K562 (cell line): Measurements from ENCODE around the gene NAIF1. TPM values are rescaled to one million over a fixed set of nuclear protein-coding genes. Genes with fewer than 3 reads are reported as not detected.

Source experiments
- ATAC-seq: fragments of 200-7000 bp; cut with Tn5 transposase; 3 replicates; pipeline ENCODE4 v1.9.1; 2020; ENCODE audit warnings: moderate library complexity
- BruUV-seq: library from RNA; stranded (reverse); fragments of 400-500 nt; replicated peaks from 2 replicates; lab custom pipeline; 2021; lab: Mats Ljungman, UMichigan
- CTCF ChIA-PET: fragments of 300-600 bp; formaldehyde crosslinking; extraction: SDS; loops from one replicate; lab custom pipeline; 2021; ENCODE audit warnings: low intra/inter-chr PET ratio; lab: Yijun Ruan, JAX
- POLR2A ChIA-PET: fragments of 300-600, 350-650 bp; sonication (Branson Sonifier 250); formaldehyde crosslinking; extraction: SDS; loops from one replicate; lab custom pipeline; 2021; ENCODE audit warnings: antibody characterized with exemption, inconsistent platforms; lab: Yijun Ruan, JAX
- DNase-seq, 4 experiments: peaks; one replicate each; pipeline versions ENCODE4 v3.0.0 to v3.0.0-alpha.2; 2011 to 2018; ENCODE audit warnings: low spot score in 3 of 4, mixed read lengths in 3 of 4; ENCODE audit errors: extremely low read depth in 1 of 4
- FAIRE-seq: peaks from 2 replicates; lab custom pipeline; 2011; peaks lifted over from hg19 to GRCh38; lab: Jason Lieb, UNC
- H2AFZ ChIP-seq: 2 replicates; pipeline ENCODE4 v1.6.0; 2011; ENCODE audit warnings: low read depth, low read length, control low read depth, inconsistent platforms
- H3K27ac ChIP-seq: fragments of 200-600 bp; 3 replicates; pipeline ENCODE4 v1.8.0; 2011; ENCODE audit warnings: low read depth, mild to moderate bottlenecking, control low read depth, inconsistent platforms, low read length, moderate library complexity, mixed read lengths; ENCODE audit errors: extremely low read depth
- H3K27me3 ChIP-seq, 2 experiments: fragments of 300-600 bp in 1 of 2; 2 replicates in 1 of 2; 3 replicates in 1 of 2; pipeline versions ENCODE4 v1.6.0 to v1.8.0; 2011; ENCODE audit warnings: inconsistent platforms in 2 of 2, low read length in 2 of 2, mild to moderate bottlenecking in 1 of 2, mixed read lengths in 1 of 2, moderate library complexity in 1 of 2; ENCODE audit not compliant: control insufficient read depth in 2 of 2, insufficient read depth in 2 of 2
- H3K36me3 ChIP-seq: fragments of 300-600 bp; 3 replicates; pipeline ENCODE4 v1.8.0; 2011; ENCODE audit warnings: mild to moderate bottlenecking, low read length, inconsistent platforms; ENCODE audit not compliant: control insufficient read depth, insufficient read depth
- H3K4me1 ChIP-seq, 2 experiments: fragments of 200-600 bp in 1 of 2; replicated peaks in 1 of 2; 2 replicates in 1 of 2; 3 replicates in 1 of 2; pipeline versions ENCODE4 v1.5.1 to v1.8.0; 2011; ENCODE audit warnings: inconsistent platforms in 2 of 2, low read length in 2 of 2, mild to moderate bottlenecking in 1 of 2, mixed read lengths in 1 of 2, moderate library complexity in 1 of 2; ENCODE audit not compliant: control insufficient read depth in 2 of 2, insufficient read depth in 2 of 2
- H3K4me2 ChIP-seq: 2 replicates; pipeline ENCODE4 v1.6.1; 2011; ENCODE audit warnings: low read length, control low read depth, inconsistent platforms, mixed read lengths; ENCODE audit not compliant: insufficient read depth
- H3K4me3 ChIP-seq: fragments of 200-600 bp; sonication (generic), shearing (Covaris generic); 2 replicates; pipeline ENCODE4 v1.5.1; 2016; ENCODE audit warnings: control low read depth, inconsistent platforms
- H3K79me2 ChIP-seq: fragments of 200-600 bp; 3 replicates; pipeline ENCODE4 v1.8.0; 2011; ENCODE audit warnings: low read length, inconsistent platforms; ENCODE audit not compliant: control insufficient read depth, insufficient read depth
- H3K9ac ChIP-seq, 2 experiments: 2 replicates each; pipeline versions ENCODE4 v1.6.0 to v1.6.1; 2011; ENCODE audit warnings: low read depth in 2 of 2, low read length in 2 of 2, control low read depth in 1 of 2, inconsistent platforms in 1 of 2, mild to moderate bottlenecking in 1 of 2, mixed read lengths in 1 of 2; ENCODE audit not compliant: insufficient read depth in 1 of 2
- H3K9me1 ChIP-seq: one replicate; pipeline ENCODE4 v1.6.0; 2011; ENCODE audit warnings: inconsistent platforms, mild to moderate bottlenecking, low read length, moderate library complexity; ENCODE audit not compliant: control insufficient read depth, insufficient read depth
- H3K9me3 ChIP-seq: replicated peaks from 2 replicates; pipeline ENCODE4 v1.5.1; 2011; ENCODE audit warnings: low read depth, low read length, inconsistent platforms; ENCODE audit not compliant: control insufficient read depth, insufficient read depth
- H4K20me1 ChIP-seq: replicated peaks from 2 replicates; pipeline ENCODE4 v1.6.1; 2011; ENCODE audit warnings: low read length, inconsistent platforms, mixed read lengths; ENCODE audit not compliant: control insufficient read depth, insufficient read depth
- ARID2 ChIP-seq: fragments of 450-650 bp; IDR thresholded peaks from 2 replicates; pipeline ENCODE4 v1.6.1; 2017; ENCODE audit warnings: antibody characterized with exemption, mild to moderate bottlenecking
- BRD9 ChIP-seq: fragments of 450-650 bp; IDR thresholded peaks from 2 replicates; pipeline ENCODE4 v1.6.1; 2018; ENCODE audit warnings: low read depth; ENCODE audit not compliant: partially characterized antibody
- CSDE1 ChIP-seq, 2 experiments: fragments of 450-650 bp; IDR thresholded peaks; 2 replicates each; pipeline ENCODE4 v1.6.1; 2016; ENCODE audit warnings: mild to moderate bottlenecking in 1 of 2
- FOXK2 ChIP-seq, 2 experiments: fragments of 450-650 bp; IDR thresholded peaks in 1 of 2; conservative IDR thresholded peaks in 1 of 2; 2 replicates each; pipeline ENCODE4 v1.6.1; 2016; ENCODE audit warnings: low read depth in 2 of 2, mild to moderate bottlenecking in 1 of 2
- KDM4B ChIP-seq, 2 experiments: fragments of 450-650 bp in 1 of 2; sonication (generic) in 1 of 2; IDR thresholded peaks; 2 replicates each; pipeline ENCODE4 v1.6.1; 2016 to 2017; ENCODE audit warnings: borderline replicate concordance in 2 of 2, antibody characterized with exemption in 1 of 2, low read depth in 1 of 2, mild to moderate bottlenecking in 1 of 2
- MEF2A ChIP-seq: IDR thresholded peaks from 2 replicates; pipeline ENCODE4 v1.6.1; 2011; ENCODE audit warnings: low read depth, mild to moderate bottlenecking, low read length, moderate library complexity; ENCODE audit not compliant: control insufficient read depth
- STAT5B ChIP-seq: fragments of 250-450 bp; sonication (Bioruptor Pico); IDR thresholded peaks from 2 replicates; pipeline ENCODE4 v1.8.0; 2021; ENCODE audit warnings: mild to moderate bottlenecking, inconsistent platforms
- STAT6 ChIP-seq: sonication (generic); formaldehyde crosslinking; IDR thresholded peaks from 2 replicates; pipeline ENCODE4 v1.8.1; 2023; ENCODE audit warnings: mild to moderate bottlenecking, missing genetic modification reagents
- TAF1 ChIP-seq: IDR thresholded peaks from 2 replicates; pipeline ENCODE4 v1.6.1; 2011; ENCODE audit warnings: mild to moderate bottlenecking, low read length, moderate library complexity; ENCODE audit not compliant: insufficient read depth, control insufficient read depth, severe bottlenecking; ENCODE audit errors: extremely low read depth
- WGBS: fragments of 100-300 bp; shearing (Covaris generic); methylation state at CpG from one replicate; pipeline ENCODE4 v1.1.6; 2016; ENCODE audit warnings: low coverage, mixed read lengths; ENCODE audit not compliant: insufficient coverage; ENCODE audit errors: missing lambda C conversion rate; 5-methylcytosine and 5-hydroxymethylcytosine counted together
- in situ Hi-C: fragments of 300-500 bp; cut with MboI; formaldehyde crosslinking; loops from 4 replicates; pipeline ENCODE4 v1.15.0; 2018; ENCODE audit warnings: inconsistent platforms, mixed read lengths
- intact Hi-C: fragments of 100-400 bp; cut with micrococcal nuclease; formaldehyde crosslinking; loops from 2 replicates; pipeline ENCODE4 v1.14.2; 2022
- polyA plus RNA-seq, 8 experiments: library from polyadenylated mRNA; depleted of rRNA in 4 of 8; stranded (reverse) in 5 of 8; unstranded in 3 of 8; fragments of >200 nt; fragmentation: Nextera tagmentation in 2 of 8; fragmentation: Illumina TruSeq in 1 of 8; extraction: Ambion mirVana in 2 of 8; extraction: Trizol in 1 of 8; gene quantifications; 2 replicates each; pipeline versions ENCODE4 v1.2.1 to v1.2.3, GENCODE V29; 2011 to 2014; ENCODE audit warnings: inconsistent platforms in 1 of 8, missing spikeins in 1 of 8
- total RNA-seq, 7 experiments: library from RNA; depleted of rRNA in 6 of 7; stranded (reverse); fragments of >200 nt in 6 of 7; fragmentation: Illumina TruSeq in 2 of 7; extraction: Trizol in 2 of 7; gene quantifications; 2 replicates each; pipeline versions ENCODE4 v1.2.1 to v1.2.3, GENCODE V29; 2011 to 2021; ENCODE audit warnings: low replicate concordance in 1 of 7

Gene NAIF1
- total and polyA plus RNA-seq, 9 of the 15 experiments (the other 6 are each of a cell fraction or from before 2014, with no cell fraction given) = 4.8 to 26.6 (median 17.2) TPM

GRCh38 chr9:128034821-128035652, 32.1 kb downstream of the NAIF1 start (continued):
- TF ChIP-seq BRD9 = peak; percentile 72
- peak; percentile 56; a peak in 2 of 4 replicates for TF ChIP-seq FOXK2 (conservative IDR thresholded peaks at IDR 0.05 in 1 of 2, IDR thresholded peaks at IDR 0.05 in 1 of 2; ENCODE audit: low read depth in 2 of 2)
- no peak for TF ChIP-seq MEF2A
- TF ChIP-seq, all 486 proteins: peak for 51

GRCh38 chr9:128033609-128034008, 33.5 kb downstream of the NAIF1 start:
- ATAC-seq = no peak

More at GRCh38 chr9:128033609-128034008, 33.5 kb downstream of the NAIF1 start:
- in situ Hi-C loops = loop anchor here (5.0 to 10.0 kb wide), 2 partner anchors 69 to 96 kb away; partner anchors contain the start of gene DPM2
- Histone ChIP-seq H4K20me1 (no peaks in the 10 kb centered on the region), H3K27me3 (no peaks in the 10 kb centered on the region), H3K9me3 (no peaks in the 10 kb centered on the region), H3K9ac (no peak overlapping the region), H2AFZ (no peak overlapping the region), H3K4me1 (peaks cover 8 to 12% of the 10 kb centered on the region in 2 experiments), H3K4me3 (no peak overlapping the region), H3K36me3 (no peaks in the 10 kb centered on the region), H3K79me2 (no peaks in the 10 kb centered on the region), H3K27ac (no peak overlapping the region), H3K4me2 (no peak overlapping the region), H3K9me1 (no peaks in the 10 kb centered on the region)
- WGBS = 75% methylated on average over 4 of the region's 4 CpGs
- intact Hi-C loops = loop anchor here (10.0 kb wide), 1 partner anchor 299 kb away; the partner anchor contains the start of gene TOR2A
- BruUV-seq = no TSS peak
- ChIA-PET POLR2A (interaction anchor here (0.6 to 2.3 kb wide), 5 partner anchors 9 to 92 kb away, joined by 3 to 8 read pairs (median 3); no protein-coding TSS in a partner anchor), CTCF (interaction anchor here (0.5 kb wide), 1 partner anchor 10 kb away, joined by 4 read pairs; no protein-coding TSS in a partner anchor)
- no peak for DNase-seq
- no peak for FAIRE-seq
- TF ChIP-seq STAT5B (CRISPR knock-in tag) = no peak
- no peak for TF ChIP-seq TAF1
- no peak for TF ChIP-seq KDM4B (IDR thresholded peaks at IDR 0.05; ENCODE audit: borderline replicate concordance in 2 of 2, low read depth in 1 of 2)
- TF ChIP-seq CSDE1 (IDR thresholded peaks at IDR 0.05) = no peak
- TF ChIP-seq STAT6 = no peak
- TF ChIP-seq ARID2 = no peak
